SKM-1 treated with dmso at 0.1 percent for 144 hours (cell line): Measurements from ENCODE around the gene ARAP2.

Source experiments
- DNase-seq: peaks from one replicate; lab custom pipeline; 2025; ENCODE audit not compliant: unreplicated experiment; lab: John Stamatoyannopoulos, UW

The ARAP2 gene

GRCh38 chr4:36054694-36055422 is 189.5 kb downstream of the ARAP2 start:
- no peak for DNase-seq

- no peak for DNase-seq
Observed at GRCh38 chr4:36053930-36054329, 190.4 kb downstream of the ARAP2 start.

DNA sequence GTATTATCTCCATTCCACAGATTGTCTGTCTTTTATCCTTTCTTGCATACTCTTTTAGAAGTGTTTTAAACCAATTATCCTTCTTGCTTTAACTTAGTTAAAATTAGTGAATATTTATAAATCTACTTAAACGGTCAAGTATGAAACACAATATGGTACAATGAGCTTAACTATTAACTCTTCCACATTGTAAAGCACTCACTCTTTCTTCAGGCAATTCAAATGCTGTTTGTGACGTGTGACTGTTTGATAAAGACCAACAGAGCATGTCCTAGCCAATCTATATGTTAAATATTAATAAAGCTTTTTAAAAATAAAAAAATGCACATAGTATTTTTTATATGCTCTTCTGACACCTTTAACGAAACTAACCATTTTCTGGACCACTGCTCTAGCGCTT is 192.7 kb downstream of the ARAP2 start:
- no peak for DNase-seq

GRCh38 chr4:36046026-36046425 is 198.3 kb downstream of the ARAP2 start:
- no peak for DNase-seq

DNA sequence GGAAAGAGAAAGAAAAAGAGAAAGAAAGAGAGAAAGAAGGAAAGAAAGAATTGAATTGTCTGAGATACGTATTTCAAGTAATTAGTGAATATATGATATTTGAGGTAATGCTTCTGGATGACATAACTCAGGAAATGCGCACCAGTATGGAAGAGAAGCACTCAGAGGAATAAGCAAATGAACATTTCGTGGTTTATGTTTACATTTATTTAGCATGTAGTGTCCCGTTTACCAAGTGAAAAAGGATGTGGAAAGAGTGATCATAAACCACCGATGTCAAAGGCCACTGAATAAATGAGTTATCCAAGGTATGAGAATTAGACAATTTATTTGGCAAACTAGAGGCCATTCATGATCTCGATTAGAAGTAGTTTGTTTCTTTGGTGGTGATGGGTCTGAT is 200.4 kb downstream of the ARAP2 start:
- no peak for DNase-seq

DNA sequence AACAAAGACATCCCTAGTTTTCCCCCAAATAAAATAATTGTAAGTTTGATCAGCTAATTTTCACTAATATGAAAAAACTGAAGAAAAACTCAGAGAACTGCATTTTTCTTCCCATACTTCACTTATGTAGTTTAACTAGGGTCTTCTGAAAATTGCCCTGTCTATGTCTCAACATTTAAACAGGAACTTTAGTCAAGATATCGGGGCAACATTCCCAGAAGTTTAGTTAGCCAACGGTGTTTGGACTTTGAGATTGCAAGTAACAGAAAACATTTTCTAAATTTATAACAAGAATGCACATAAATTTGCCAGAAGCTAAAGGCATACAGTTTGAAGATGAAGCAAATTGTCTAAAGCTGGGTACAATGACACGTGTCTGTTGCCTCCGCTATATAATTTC is 201.1 kb downstream of the ARAP2 start:
- no peak for DNase-seq

DNA sequence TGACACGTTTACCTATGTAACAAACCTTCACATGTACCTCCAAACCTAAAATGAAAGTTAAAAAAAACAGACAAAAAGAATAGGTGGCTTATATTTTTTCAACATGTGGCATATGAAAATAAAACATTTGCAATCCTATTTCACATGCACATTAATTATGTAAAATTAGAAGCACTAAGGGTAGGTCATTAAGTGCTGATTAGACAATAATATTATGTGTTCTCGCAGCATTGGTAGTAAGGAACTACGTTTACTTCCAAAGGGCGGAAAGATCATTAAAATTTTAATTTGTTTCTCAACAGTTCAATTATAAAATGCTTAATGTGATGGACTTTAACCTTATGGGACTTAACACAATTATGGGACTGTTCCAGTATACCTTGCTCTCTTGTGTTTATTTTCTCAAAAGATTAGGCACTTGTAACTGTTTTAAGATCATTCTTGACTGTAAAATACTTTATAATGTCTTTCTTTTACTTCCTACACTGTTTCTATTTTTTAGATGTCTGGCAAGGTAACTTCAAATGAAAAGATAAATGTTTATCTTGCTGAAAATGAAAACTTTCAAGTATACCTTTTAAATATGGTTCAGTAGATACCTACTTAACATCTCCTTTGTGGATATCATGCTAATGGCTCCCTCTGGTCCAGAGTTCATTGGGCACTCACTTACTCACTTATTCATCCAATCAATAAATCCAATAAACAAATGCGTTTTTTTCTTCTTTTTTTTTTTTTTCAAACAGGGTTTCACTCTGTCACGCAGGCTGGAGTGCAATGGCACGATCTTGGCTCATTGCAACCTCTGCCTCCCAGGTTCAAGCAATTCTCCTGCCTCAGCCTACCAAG is 202.0 kb downstream of the ARAP2 start:
- no peak for DNase-seq

DNA sequence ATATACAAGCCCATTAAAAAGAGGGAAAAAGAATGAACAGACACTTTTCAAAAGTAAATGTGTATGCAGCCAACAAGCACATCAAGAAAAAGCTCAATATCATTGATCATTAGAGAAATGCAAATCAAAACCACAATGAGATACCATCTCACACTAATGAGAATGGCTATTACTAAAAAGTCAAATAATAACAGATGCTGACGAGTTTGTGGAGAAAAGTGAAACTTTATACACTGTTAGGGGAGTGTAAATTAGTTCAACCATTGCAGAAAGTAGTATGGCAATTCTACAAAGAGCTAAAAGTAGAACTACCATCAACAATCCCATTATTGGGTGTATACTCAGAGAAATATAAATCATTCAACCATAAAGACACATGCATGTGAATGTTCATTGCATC is 203.0 kb downstream of the ARAP2 start:
- DNase-seq, result no peak

GRCh38 chr4:36039026-36039425 is 205.3 kb downstream of the ARAP2 start:
- no peak for DNase-seq

GRCh38 chr4:36038491-36038890 is 205.8 kb downstream of the ARAP2 start:
- no peak for DNase-seq

DNA sequence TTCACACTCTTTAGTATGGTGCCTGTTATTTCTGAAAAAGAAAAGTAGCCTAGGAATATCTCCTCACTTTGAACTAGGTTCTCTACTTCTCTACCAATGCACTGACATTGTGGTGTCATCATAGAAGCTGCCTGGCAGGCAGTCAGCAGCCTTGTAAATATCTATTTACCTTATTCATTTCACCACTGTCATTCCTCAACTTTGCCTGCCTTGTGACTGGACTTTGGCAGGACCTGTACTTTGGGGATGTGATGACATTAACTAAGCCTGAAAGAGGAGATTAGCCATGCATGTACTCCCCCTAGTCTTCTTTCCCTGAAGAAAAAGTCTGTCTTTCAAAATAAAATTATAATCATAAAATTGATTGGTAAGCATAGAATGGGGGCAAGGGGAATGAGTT is 207.2 kb downstream of the ARAP2 start:
- no peak for DNase-seq

GRCh38 chr4:36029951-36030350 is 214.4 kb downstream of the ARAP2 start:
- DNase-seq, result no peak

DNA sequence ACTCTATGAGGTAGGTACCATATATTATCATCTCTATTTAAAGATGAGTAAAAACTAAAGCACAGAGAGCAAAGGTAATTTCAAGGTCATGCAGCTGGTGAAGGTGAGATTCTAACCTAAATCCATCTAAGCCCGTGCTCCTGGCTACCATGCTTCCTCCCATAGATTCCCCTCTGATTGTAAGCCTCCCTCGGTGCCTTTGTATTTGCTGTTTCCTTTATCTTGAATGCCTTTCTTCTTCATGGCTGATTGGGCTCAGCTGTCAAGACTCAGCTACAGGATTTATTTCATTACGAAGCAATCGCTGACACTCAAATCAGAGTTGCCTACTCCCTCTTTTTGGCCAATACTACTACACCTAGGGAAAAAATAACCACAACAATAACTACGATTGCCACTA is 217.1 kb downstream of the ARAP2 start:
- DNase-seq, result no peak

DNA sequence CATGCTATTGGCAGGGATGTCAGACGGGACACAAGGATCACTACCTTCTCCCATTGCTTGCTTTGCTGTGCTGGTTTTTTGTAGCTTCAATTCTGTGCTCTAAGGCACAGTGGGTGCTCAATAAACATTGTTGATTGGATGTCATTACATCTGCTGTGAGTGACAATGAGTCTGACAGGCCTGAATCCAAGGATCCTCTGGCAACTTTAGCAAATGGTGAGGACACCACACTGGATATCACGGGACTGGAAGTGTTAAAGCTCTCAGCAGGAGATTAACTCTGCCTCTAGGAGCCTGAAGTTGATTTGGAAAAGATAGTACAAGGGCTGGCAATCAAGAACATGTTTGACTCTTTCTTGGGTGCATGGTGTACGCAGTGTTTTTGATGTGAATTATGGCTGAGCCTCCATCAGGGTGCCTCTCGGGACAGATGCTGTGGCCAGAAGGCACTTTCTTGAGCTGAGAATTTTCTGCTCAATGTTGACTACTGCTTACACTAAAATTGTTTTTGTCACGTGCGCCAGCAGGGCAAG is 217.9 kb downstream of the ARAP2 start:
- DNase-seq, result no peak

GRCh38 chr4:36024901-36025660 is 219.2 kb downstream of the ARAP2 start:
- DNase-seq, result no peak

DNA sequence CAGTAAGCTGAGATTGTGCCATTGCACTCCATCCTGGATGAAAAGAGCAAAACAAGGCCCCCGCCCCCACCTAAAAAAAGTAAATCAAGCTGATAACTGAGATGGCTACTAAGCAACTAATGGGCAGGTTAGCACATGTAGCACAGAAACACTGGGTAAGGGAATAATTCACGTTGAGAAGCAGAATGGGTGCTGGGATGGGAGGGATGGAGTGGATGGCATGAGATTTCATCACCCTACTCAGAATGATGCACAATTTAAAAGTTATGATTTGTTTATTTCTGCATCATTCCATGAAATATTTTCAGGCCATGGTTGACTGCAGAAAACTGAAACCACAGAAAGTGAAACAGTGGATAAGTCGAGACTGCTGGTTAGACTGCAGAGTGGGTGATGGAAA is 224.0 kb downstream of the ARAP2 start:
- DNase-seq, result no peak
